Right ventricle myocardium superior (tissue), 1 donor: ENCODE measurements around the gene SKI. TPM values are rescaled to one million over a fixed set of nuclear protein-coding genes. Genes with fewer than 3 reads are reported as not detected.
"Not testable (repeated sequence)": the region's sequence is repeated elsewhere in the genome, so short reads cannot be mapped to it uniquely, and the experiment has no call there.

Source experiments
- ATAC-seq: fragments of 200-7000 bp; cut with Tn5 transposase; one replicate; pipeline ENCODE4 v1.9.1; 2020; ENCODE audit warnings: mild to moderate bottlenecking; ENCODE audit not compliant: poor library complexity
- DNase-seq: peaks from one replicate; pipeline ENCODE4 v3.0.0-alpha.2; 2020
- intact Hi-C: fragments of 100-400 bp; cut with DNase I; formaldehyde crosslinking; loops from one replicate; pipeline ENCODE4 v1.11.2; 2022
- total RNA-seq: library from RNA; stranded (reverse); fragmentation: NEBNext Ultra II Directional; extraction: Animal tissue kit (Norgen Biotek cat#: 25700); gene quantifications from one replicate; pipeline ENCODE4 v1.2.1, GENCODE V29; 2021
- donor health status: DM: no; HTN: yes; CAD: no; lungs with severe emphysema.

The SKI gene
- total RNA-seq, 1 donor from 2014 or later = 35.1 TPM

- ATAC-seq (no peak), DNase-seq (no peak)
- intact Hi-C loops = no loop called here
Observed at GRCh38 chr1:2292725-2293450, 64.8 kb downstream of the SKI start.

GRCh38 chr1:2294033-2294724 is 66.1 kb downstream of the SKI start:
- intact Hi-C loops = no loop called here
- ATAC-seq (no peak), DNase-seq (no peak)

- ATAC-seq = no peak
- DNase-seq = no peak
- intact Hi-C loops = no loop called here
Observed at GRCh38 chr1:2294725-2295078, 66.6 kb downstream of the SKI start.

GRCh38 chr1:2295526-2295925 is 67.4 kb downstream of the SKI start:
- no peak for DNase-seq
- ATAC-seq = no peak
- intact Hi-C loops = no loop called here

- intact Hi-C loops, DNase-seq, ATAC-seq: not testable (repeated sequence)
Observed at GRCh38 chr1:2296211-2296610, 68.1 kb downstream of the SKI start.

- ATAC-seq (no peak), DNase-seq (no peak)
- intact Hi-C loops = no loop called here
Observed at GRCh38 chr1:2296614-2297013, 68.5 kb downstream of the SKI start.

GRCh38 chr1:2297246-2298011 is 69.3 kb downstream of the SKI start:
- no peak for ATAC-seq
- DNase-seq = no peak
- intact Hi-C loops = no loop called here

GRCh38 chr1:2298685-2299084 is 70.6 kb downstream of the SKI start:
- ATAC-seq (no peak), DNase-seq (no peak)
- intact Hi-C loops = no loop called here

GRCh38 chr1:2299131-2299627 is 71.1 kb downstream of the SKI start:
- ATAC-seq = peak; percentile 79
- peak; percentile 80 for DNase-seq
- intact Hi-C loops = no loop called here

- DNase-seq (no peak), ATAC-seq (peak; percentile 1)
- intact Hi-C loops = no loop called here
Observed at GRCh38 chr1:2300004-2300771, 72.1 kb downstream of the SKI start.

GRCh38 chr1:2300851-2301606 is 72.9 kb downstream of the SKI start:
- peak; percentile 54 for ATAC-seq
- intact Hi-C loops = no loop called here

GRCh38 chr1:2301607-2302291 is 73.6 kb downstream of the SKI start:
- intact Hi-C loops = no loop called here
- DNase-seq (no peak), ATAC-seq (no peak)

More at GRCh38 chr1:2300851-2301606, 72.9 kb downstream of the SKI start:
- peak; percentile 95 for DNase-seq

- ATAC-seq = no peak
- DNase-seq = no peak
- intact Hi-C loops = no loop called here
Observed at GRCh38 chr1:2302292-2302925, 74.3 kb downstream of the SKI start.

- DNase-seq (no peak), ATAC-seq (no peak)
- intact Hi-C loops = no loop called here
Observed at GRCh38 chr1:2303016-2303775, 75.1 kb downstream of the SKI start.

GRCh38 chr1:2303781-2304180 is 75.7 kb downstream of the SKI start:
- no peak for ATAC-seq
- intact Hi-C loops = no loop called here
- DNase-seq = no peak

GRCh38 chr1:2304282-2304681 is 76.2 kb downstream of the SKI start:
- intact Hi-C loops = no loop called here
- DNase-seq (no peak), ATAC-seq (no peak)
